Neural cell (in vitro differentiated cells): ENCODE data around the gene ASTN1. TPM values are rescaled to one million over a fixed set of nuclear protein-coding genes. Genes with fewer than 3 reads are reported as not detected.

ENCODE experiments used
- H2AFZ ChIP-seq: fragments of 200-600, 300-800 bp; sonication (generic), shearing (Covaris generic); 2 replicates; pipeline ENCODE4 v1.6.0; 2014; ENCODE audit warnings: low read depth, mild to moderate bottlenecking, antibody characterized with exemption, low read length, moderate library complexity
- H3F3A ChIP-seq: fragments of 200-600 bp; shearing (Covaris generic); 2 replicates; pipeline ENCODE4 v1.6.1; 2016; ENCODE audit warnings: mild to moderate bottlenecking, moderate library complexity, mixed read lengths, antibody characterized with exemption, low read length; ENCODE audit not compliant: insufficient read depth, poor library complexity, severe bottlenecking
- H3K27ac ChIP-seq: fragments of 200-600, 300-800 bp; sonication (generic), shearing (Covaris generic); 2 replicates; pipeline ENCODE4 v1.5.1; 2014; ENCODE audit warnings: mild to moderate bottlenecking, low read length, moderate library complexity
- H3K27me3 ChIP-seq: fragments of 300-800, 200-600 bp; sonication (generic), shearing (Covaris generic); 2 replicates; pipeline ENCODE4 v1.6.0; 2014; ENCODE audit warnings: mild to moderate bottlenecking, low read depth, low read length, moderate library complexity; ENCODE audit not compliant: insufficient read depth
- H3K36me3 ChIP-seq: fragments of 300-800, 200-600 bp; sonication (generic), shearing (Covaris generic); 2 replicates; pipeline ENCODE4 v1.5.1; 2014; ENCODE audit warnings: mild to moderate bottlenecking, antibody characterized with exemption, low read length, moderate library complexity; ENCODE audit not compliant: insufficient read depth
- H3K4me2 ChIP-seq: fragments of 300-800, 200-600 bp; sonication (generic), shearing (Covaris generic); 2 replicates; pipeline ENCODE4 v1.6.0; 2014; ENCODE audit warnings: mild to moderate bottlenecking, low read length
- H3K4me3 ChIP-seq: fragments of 300-800, 200-600 bp; sonication (generic), shearing (Covaris generic); 2 replicates; pipeline ENCODE4 v1.5.1; 2014; ENCODE audit warnings: mild to moderate bottlenecking, low read length, moderate library complexity
- H3K79me2 ChIP-seq: fragments of 200-600 bp; shearing (Covaris generic); replicated peaks from 2 replicates; pipeline ENCODE4 v1.6.0; 2014; ENCODE audit warnings: mild to moderate bottlenecking, low read length, moderate library complexity; ENCODE audit not compliant: insufficient read depth
- H3K9ac ChIP-seq: fragments of 300-800, 200-600 bp; sonication (generic), shearing (Covaris generic); 2 replicates; pipeline ENCODE4 v1.6.1; 2016; ENCODE audit warnings: mild to moderate bottlenecking, low read length, mixed read lengths
- H3K9me2 ChIP-seq: fragments of 200-600 bp; shearing (Covaris generic); 2 replicates; pipeline ENCODE4 v1.6.1; 2016; ENCODE audit warnings: mild to moderate bottlenecking, low read length, mixed read lengths; ENCODE audit not compliant: insufficient read depth
- H3K9me3 ChIP-seq: fragments of 200-600, 300-800 bp; sonication (generic), shearing (Covaris generic); 2 replicates; pipeline ENCODE4 v1.6.1; 2016; ENCODE audit warnings: mild to moderate bottlenecking, mixed run types, low read length, moderate library complexity, mixed read lengths
- H4K20me1 ChIP-seq: fragments of 200-600 bp; shearing (Covaris generic); 2 replicates; pipeline ENCODE4 v1.6.1; 2016; ENCODE audit warnings: mild to moderate bottlenecking, mixed run types; ENCODE audit not compliant: insufficient read depth
- CTCF ChIP-seq: fragments of 450-650 bp; IDR thresholded peaks from 2 replicates; pipeline ENCODE4 v1.5.1; 2014; ENCODE audit warnings: antibody characterized with exemption, mild to moderate bottlenecking, moderate library complexity; ENCODE audit not compliant: poor library complexity, severe bottlenecking
- EP300 ChIP-seq: fragments of 450-650 bp; conservative IDR thresholded peaks from 2 replicates; pipeline ENCODE4 v1.6.1; 2014; ENCODE audit warnings: antibody characterized with exemption, mild to moderate bottlenecking, moderate library complexity; ENCODE audit not compliant: poor library complexity, severe bottlenecking
- EZH2 ChIP-seq: fragments of 200-600, 300-800 bp; shearing (Covaris generic), sonication (generic); IDR thresholded peaks from 2 replicates; pipeline ENCODE4 v1.6.1; 2014; ENCODE audit warnings: antibody characterized with exemption, low read length, borderline replicate concordance, mild to moderate bottlenecking; ENCODE audit not compliant: insufficient read depth, poor library complexity, severe bottlenecking
- MXI1 ChIP-seq: fragments of 450-650 bp; conservative IDR thresholded peaks from 2 replicates; pipeline ENCODE4 v1.6.1; 2014; ENCODE audit warnings: antibody characterized with exemption, mild to moderate bottlenecking; ENCODE audit not compliant: poor library complexity, severe bottlenecking
- POLR2AphosphoS5 ChIP-seq: IDR thresholded peaks from 2 replicates; pipeline ENCODE4 v1.6.1; 2012
- RAD21 ChIP-seq: fragments of 450-650 bp; conservative IDR thresholded peaks from 2 replicates; pipeline ENCODE4 v1.6.1; 2014; ENCODE audit warnings: antibody characterized with exemption, mild to moderate bottlenecking, moderate library complexity
- REST ChIP-seq: IDR thresholded peaks from 2 replicates; pipeline ENCODE4 v1.6.1; 2012; ENCODE audit warnings: borderline replicate concordance
- SMC3 ChIP-seq: fragments of 450-650 bp; conservative IDR thresholded peaks from 2 replicates; pipeline ENCODE4 v1.6.1; 2014; ENCODE audit warnings: antibody characterized with exemption, mild to moderate bottlenecking, moderate library complexity; ENCODE audit not compliant: poor library complexity
- TAF1 ChIP-seq: IDR thresholded peaks from 2 replicates; pipeline ENCODE4 v1.6.1; 2012; ENCODE audit warnings: low read depth
- polyA plus RNA-seq: library from polyadenylated mRNA; depleted of rRNA; stranded (reverse); fragments of >200 nt; gene quantifications from 2 replicates; pipeline ENCODE4 v1.2.3, GENCODE V29; 2014

Gene ASTN1
- polyA plus RNA-seq, 1 donor from 2014 or later = 33.4 TPM

- H3F3A ChIP-seq = no peaks in the 10 kb centered on the region
- H2AFZ ChIP-seq = no peak overlapping the region
- peaks cover 8% of the 10 kb centered on the region for H3K79me2 ChIP-seq
- no peak overlapping the region for H3K4me3 ChIP-seq
- no peak overlapping the region for H3K4me2 ChIP-seq
- H3K9me3 ChIP-seq = no peaks in the 10 kb centered on the region
- no peaks in the 10 kb centered on the region for H3K9me2 ChIP-seq
- no peaks in the 10 kb centered on the region for H4K20me1 ChIP-seq
- no peaks in the 10 kb centered on the region for H3K27me3 ChIP-seq
- TF ChIP-seq EZH2 = no peak
- TF ChIP-seq RAD21 = no peak
- no peak for TF ChIP-seq SMC3
- TF ChIP-seq EP300 = no peak
- TF ChIP-seq TAF1 = no peak
- TF ChIP-seq CTCF = no peak
- TF ChIP-seq MXI1 = no peak
- peak; percentile 76 for TF ChIP-seq REST
- peak; percentile 85 for TF ChIP-seq POLR2AphosphoS5
- no peak overlapping the region for H3K9ac ChIP-seq
- no peak overlapping the region for H3K27ac ChIP-seq
- no peaks in the 10 kb centered on the region for H3K36me3 ChIP-seq
Observed at GRCh38 chr1:177106614-177107365, 57.7 kb downstream of the ASTN1 start.

GRCh38 chr1:177106196-177106595, 58.3 kb downstream of the ASTN1 start:
- H3K36me3 ChIP-seq = no peaks in the 10 kb centered on the region
- H3K27me3 ChIP-seq = no peaks in the 10 kb centered on the region
- H2AFZ ChIP-seq = no peak overlapping the region
- no peaks in the 10 kb centered on the region for H3K9me2 ChIP-seq
- no peak for TF ChIP-seq POLR2AphosphoS5
- no peak for TF ChIP-seq TAF1
- TF ChIP-seq REST = no peak
- H3K9me3 ChIP-seq = no peaks in the 10 kb centered on the region
- H3K9ac ChIP-seq = no peak overlapping the region
- no peaks in the 10 kb centered on the region for H4K20me1 ChIP-seq
- no peaks in the 10 kb centered on the region for H3F3A ChIP-seq
- no peak overlapping the region for H3K27ac ChIP-seq
- peaks cover 8% of the 10 kb centered on the region for H3K79me2 ChIP-seq
- no peak overlapping the region for H3K4me2 ChIP-seq
- no peak overlapping the region for H3K4me3 ChIP-seq
